SH-SY5Y (cell line): ENCODE measurements around the gene PSMB7.

Experiments
- GATA2 ChIP-seq: IDR thresholded peaks from 2 replicates; pipeline ENCODE4 v1.6.1; 2011; ENCODE audit warnings: mild to moderate bottlenecking, low read depth, low read length
- GATA3 ChIP-seq: IDR thresholded peaks from 2 replicates; pipeline ENCODE4 v1.6.1; 2011; ENCODE audit warnings: low read depth, mild to moderate bottlenecking, low read length, moderate library complexity

- TF ChIP-seq GATA2 (no peak), GATA3 (no peak)
Measured at GRCh38 chr9:124403246-124403645, 12.0 kb downstream of the PSMB7 start.
